GM12878 (cell line): ENCODE results near the gene KIF24. TPM values are rescaled to one million over a fixed set of nuclear protein-coding genes. Genes with fewer than 3 reads are reported as not detected.

ENCODE experiments used
- CREM ChIP-seq: IDR thresholded peaks from 2 replicates; pipeline ENCODE4 v1.6.1; 2014; ENCODE audit warnings: antibody characterized with exemption, low read depth
- EP300 ChIP-seq, 2 experiments: fragments of 150-350 bp in 1 of 2; IDR thresholded peaks; 2 replicates each; pipeline ENCODE4 v1.6.1; 2011 to 2012; ENCODE audit warnings: low read depth in 2 of 2, low read length in 2 of 2, borderline replicate concordance in 1 of 2, improper control_type of control experiment in 1 of 2, inconsistent platforms in 1 of 2; ENCODE audit not compliant: control insufficient read depth in 1 of 2
- ETV6 ChIP-seq, 2 experiments: fragments of 450-650 bp in 1 of 2; IDR thresholded peaks in 1 of 2; conservative IDR thresholded peaks in 1 of 2; 2 replicates each; pipeline ENCODE4 v1.6.1; 2014; ENCODE audit warnings: antibody characterized with exemption in 1 of 2, borderline replicate concordance in 1 of 2, low read depth in 1 of 2, mild to moderate bottlenecking in 1 of 2, moderate library complexity in 1 of 2
- HDGF ChIP-seq: fragments of 450-650 bp; IDR thresholded peaks from 2 replicates; pipeline ENCODE4 v1.6.1; 2016; ENCODE audit warnings: antibody characterized with exemption
- IKZF2 ChIP-seq, 2 experiments: fragments of 450-650 bp; IDR thresholded peaks; 2 replicates each; pipeline ENCODE4 v1.6.1; 2017; ENCODE audit warnings: mild to moderate bottlenecking in 2 of 2, moderate library complexity in 2 of 2
- IRF3 ChIP-seq: fragments of 450-650 bp; IDR thresholded peaks from 2 replicates; pipeline ENCODE4 v1.6.1; 2014; ENCODE audit warnings: mild to moderate bottlenecking
- IRF4 ChIP-seq: IDR thresholded peaks from 2 replicates; pipeline ENCODE4 v1.6.1; 2011; ENCODE audit warnings: low read depth, low read length
- MTA2 ChIP-seq: fragments of 450-650 bp; IDR thresholded peaks from 2 replicates; pipeline ENCODE4 v1.6.1; 2016; ENCODE audit warnings: low read depth, mild to moderate bottlenecking, moderate library complexity
- POLR2A ChIP-seq: IDR thresholded peaks from 2 replicates; pipeline ENCODE4 v1.6.1; 2011; ENCODE audit warnings: low read depth, mild to moderate bottlenecking, low read length
- RFX5 ChIP-seq: IDR thresholded peaks from 2 replicates; pipeline ENCODE4 v1.6.1; 2011; ENCODE audit warnings: low read depth, low read length, improper control_type of control experiment
- RUNX3 ChIP-seq: IDR thresholded peaks from 2 replicates; pipeline ENCODE4 v1.6.1; 2012; ENCODE audit warnings: low read length, inconsistent platforms
- SMAD1 ChIP-seq: fragments of 450-650 bp; IDR thresholded peaks from 2 replicates; pipeline ENCODE4 v1.6.1; 2018; ENCODE audit warnings: mild to moderate bottlenecking, low read depth; ENCODE audit not compliant: partially characterized antibody
- SPI1 ChIP-seq: IDR thresholded peaks from 2 replicates; pipeline ENCODE4 v1.6.1; 2011; ENCODE audit warnings: low read depth, mild to moderate bottlenecking, low read length, moderate library complexity, borderline replicate concordance; ENCODE audit not compliant: insufficient read depth
- TAF1 ChIP-seq: IDR thresholded peaks from 2 replicates; pipeline ENCODE4 v1.6.1; 2011; ENCODE audit warnings: mild to moderate bottlenecking, low read depth, low read length, borderline replicate concordance
- TCF3 ChIP-seq: IDR thresholded peaks from 2 replicates; pipeline ENCODE4 v1.6.1; 2012; ENCODE audit warnings: low read depth, mild to moderate bottlenecking, low read length, borderline replicate concordance; ENCODE audit not compliant: insufficient read depth
- ZBTB11 ChIP-seq: fragments of 450-650 bp; formaldehyde crosslinking; IDR thresholded peaks from 2 replicates; pipeline ENCODE4 v1.5.0; 2022; ENCODE audit warnings: mild to moderate bottlenecking, missing genetic modification characterization
- polyA plus RNA-seq, 11 experiments: library from polyadenylated mRNA; depleted of rRNA in 4 of 11; unstranded in 6 of 11; stranded (reverse) in 5 of 11; fragments of >200 nt; fragmentation: Nextera tagmentation in 4 of 11; fragmentation: Illumina TruSeq in 1 of 11; extraction: Ambion mirVana in 4 of 11; extraction: Trizol in 1 of 11; gene quantifications; 1 replicate in 1 of 11; 2 replicates in 10 of 11; pipeline versions ENCODE4 v1.2.1 to v1.2.3, GENCODE V29; 2011 to 2016; ENCODE audit warnings: inconsistent platforms in 2 of 11, missing spikeins in 2 of 11, low read depth in 1 of 11
- total RNA-seq, 4 experiments: library from RNA; depleted of rRNA in 3 of 4; stranded (reverse); fragments of >200 nt in 3 of 4; fragmentation: Illumina TruSeq in 1 of 4; extraction: Trizol in 1 of 4; gene quantifications; 2 replicates each; pipeline versions ENCODE4 v1.2.1 to v1.2.3, GENCODE V29; 2013 to 2021
- TF ChIP-seq, protein P1 (sequence below): fragments of 450-650 bp; IDR thresholded peaks from 2 replicates; pipeline ENCODE4 v1.6.1; 2017; ENCODE audit warnings: antibody characterized with exemption, mild to moderate bottlenecking, moderate library complexity
- TF ChIP-seq, protein P2 (sequence below): fragments of 150-350 bp; IDR thresholded peaks from 2 replicates; pipeline ENCODE4 v1.6.1; 2016; ENCODE audit warnings: low read depth, low read length

The KIF24 gene
- total and polyA plus RNA-seq, 10 of the 15 experiments (the other 5 are each of a cell fraction or from before 2014, with no cell fraction given), result 0.58 to 6.7 (median 5.3) TPM

DNA sequence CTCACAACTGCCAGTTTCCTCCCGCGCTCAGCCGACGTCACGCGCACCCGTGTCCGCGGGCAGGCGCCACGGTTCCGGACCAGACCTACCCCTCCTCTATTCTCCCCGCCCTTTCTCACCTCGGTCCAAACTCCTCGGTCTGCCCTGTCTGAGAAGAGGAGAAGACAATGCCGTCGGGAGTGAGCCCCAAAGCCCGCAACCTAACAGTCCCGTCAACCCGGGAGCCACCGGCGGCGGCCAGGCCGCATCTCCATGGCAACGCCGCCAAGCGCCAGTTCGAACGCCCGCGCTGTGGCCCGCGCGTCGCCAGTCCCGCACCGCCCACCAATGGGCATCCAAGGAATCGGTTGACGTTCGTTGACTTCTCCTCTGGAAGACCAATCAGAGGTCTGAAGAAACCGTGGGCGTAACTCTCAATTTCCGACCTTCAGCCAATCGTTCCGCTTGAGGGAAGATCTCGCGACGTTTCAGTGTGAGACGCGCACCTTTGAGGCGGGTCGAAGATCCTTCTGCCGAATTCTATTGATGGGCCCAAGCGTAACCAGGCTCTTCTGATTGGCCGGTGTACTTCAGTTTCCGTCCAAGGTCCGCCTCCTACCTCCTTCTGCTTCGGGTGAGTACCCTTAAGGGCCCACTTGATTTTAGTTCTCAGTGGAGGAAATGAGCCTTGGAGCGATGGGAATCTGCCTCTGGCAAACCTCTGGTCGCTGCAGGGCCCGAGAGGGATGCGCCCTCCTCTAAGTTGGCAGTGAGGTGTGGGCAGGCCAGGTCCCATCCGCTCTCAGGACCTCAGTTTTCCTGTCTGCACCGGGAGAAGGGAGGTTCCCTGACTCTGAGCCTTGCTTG, at the start of gene KIF24, which contains the start of gene NUDT2 (continued):
- TF ChIP-seq SMAD1 (no peak), ZBTB11 (CRISPR knock-in tag) (no peak), ETV6 (conservative IDR thresholded peaks at IDR 0.05 in 1 of 2, IDR thresholded peaks at IDR 0.05 in 1 of 2; ENCODE audit: borderline replicate concordance in 1 of 2, low read depth in 1 of 2) (no peak), MTA2 (no peak), RFX5 (peak; percentile 93), SPI1 (peak; percentile 39; the same call in 1 of the 2 replicates), POLR2A (peak; percentile 87), RUNX3 (peak; percentile 52; the same call in 1 of the 2 replicates), IRF3 (peak; percentile 91), HDGF (peak; percentile 65; the same call in 1 of the 2 replicates), IKZF2 (IDR thresholded peaks at IDR 0.05) (peak; percentile 22 to 59; a peak in 1 of 4 replicates), TAF1 (peak; percentile 83; the same call in 1 of the 2 replicates), EP300 (IDR thresholded peaks at IDR 0.05; ENCODE audit: borderline replicate concordance in 1 of 2, control insufficient read depth in 1 of 2, low read depth in 2 of 2, low read length in 2 of 2) (no peak), IRF4 (no peak; the same call in 1 of the 2 replicates), CREM (peak; percentile 91), TCF3 (no peak)
- TF ChIP-seq, protein P1, sequence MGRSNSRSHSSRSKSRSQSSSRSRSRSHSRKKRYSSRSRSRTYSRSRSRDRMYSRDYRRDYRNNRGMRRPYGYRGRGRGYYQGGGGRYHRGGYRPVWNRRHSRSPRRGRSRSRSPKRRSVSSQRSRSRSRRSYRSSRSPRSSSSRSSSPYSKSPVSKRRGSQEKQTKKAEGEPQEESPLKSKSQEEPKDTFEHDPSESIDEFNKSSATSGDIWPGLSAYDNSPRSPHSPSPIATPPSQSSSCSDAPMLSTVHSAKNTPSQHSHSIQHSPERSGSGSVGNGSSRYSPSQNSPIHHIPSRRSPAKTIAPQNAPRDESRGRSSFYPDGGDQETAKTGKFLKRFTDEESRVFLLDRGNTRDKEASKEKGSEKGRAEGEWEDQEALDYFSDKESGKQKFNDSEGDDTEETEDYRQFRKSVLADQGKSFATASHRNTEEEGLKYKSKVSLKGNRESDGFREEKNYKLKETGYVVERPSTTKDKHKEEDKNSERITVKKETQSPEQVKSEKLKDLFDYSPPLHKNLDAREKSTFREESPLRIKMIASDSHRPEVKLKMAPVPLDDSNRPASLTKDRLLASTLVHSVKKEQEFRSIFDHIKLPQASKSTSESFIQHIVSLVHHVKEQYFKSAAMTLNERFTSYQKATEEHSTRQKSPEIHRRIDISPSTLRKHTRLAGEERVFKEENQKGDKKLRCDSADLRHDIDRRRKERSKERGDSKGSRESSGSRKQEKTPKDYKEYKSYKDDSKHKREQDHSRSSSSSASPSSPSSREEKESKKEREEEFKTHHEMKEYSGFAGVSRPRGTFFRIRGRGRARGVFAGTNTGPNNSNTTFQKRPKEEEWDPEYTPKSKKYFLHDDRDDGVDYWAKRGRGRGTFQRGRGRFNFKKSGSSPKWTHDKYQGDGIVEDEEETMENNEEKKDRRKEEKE, result no peak
- TF ChIP-seq, protein P2, sequence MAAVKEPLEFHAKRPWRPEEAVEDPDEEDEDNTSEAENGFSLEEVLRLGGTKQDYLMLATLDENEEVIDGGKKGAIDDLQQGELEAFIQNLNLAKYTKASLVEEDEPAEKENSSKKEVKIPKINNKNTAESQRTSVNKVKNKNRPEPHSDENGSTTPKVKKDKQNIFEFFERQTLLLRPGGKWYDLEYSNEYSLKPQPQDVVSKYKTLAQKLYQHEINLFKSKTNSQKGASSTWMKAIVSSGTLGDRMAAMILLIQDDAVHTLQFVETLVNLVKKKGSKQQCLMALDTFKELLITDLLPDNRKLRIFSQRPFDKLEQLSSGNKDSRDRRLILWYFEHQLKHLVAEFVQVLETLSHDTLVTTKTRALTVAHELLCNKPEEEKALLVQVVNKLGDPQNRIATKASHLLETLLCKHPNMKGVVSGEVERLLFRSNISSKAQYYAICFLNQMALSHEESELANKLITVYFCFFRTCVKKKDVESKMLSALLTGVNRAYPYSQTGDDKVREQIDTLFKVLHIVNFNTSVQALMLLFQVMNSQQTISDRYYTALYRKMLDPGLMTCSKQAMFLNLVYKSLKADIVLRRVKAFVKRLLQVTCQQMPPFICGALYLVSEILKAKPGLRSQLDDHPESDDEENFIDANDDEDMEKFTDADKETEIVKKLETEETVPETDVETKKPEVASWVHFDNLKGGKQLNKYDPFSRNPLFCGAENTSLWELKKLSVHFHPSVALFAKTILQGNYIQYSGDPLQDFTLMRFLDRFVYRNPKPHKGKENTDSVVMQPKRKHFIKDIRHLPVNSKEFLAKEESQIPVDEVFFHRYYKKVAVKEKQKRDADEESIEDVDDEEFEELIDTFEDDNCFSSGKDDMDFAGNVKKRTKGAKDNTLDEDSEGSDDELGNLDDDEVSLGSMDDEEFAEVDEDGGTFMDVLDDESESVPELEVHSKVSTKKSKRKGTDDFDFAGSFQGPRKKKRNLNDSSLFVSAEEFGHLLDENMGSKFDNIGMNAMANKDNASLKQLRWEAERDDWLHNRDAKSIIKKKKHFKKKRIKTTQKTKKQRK, result peak; percentile 80
